Neural progenitor cell (in vitro differentiated cells): Measurements from ENCODE around the gene ZNF469.

ENCODE experiments used
- EZH2 ChIP-seq: fragments of 200-600 bp; sonication (generic); IDR thresholded peaks from 2 replicates; pipeline ENCODE4 v1.6.1; 2017; ENCODE audit warnings: antibody characterized with exemption, mild to moderate bottlenecking, moderate library complexity
- EZH2phosphoT487 ChIP-seq: fragments of 200-600 bp; sonication (generic); IDR thresholded peaks from 2 replicates; pipeline ENCODE4 v1.6.1; 2017; ENCODE audit warnings: antibody characterized with exemption
- TF ChIP-seq, protein P1 (sequence below): fragments of 200-600 bp; sonication (generic); IDR thresholded peaks from 2 replicates; pipeline ENCODE4 v1.5.1; 2017; ENCODE audit warnings: antibody characterized with exemption, mild to moderate bottlenecking

DNA sequence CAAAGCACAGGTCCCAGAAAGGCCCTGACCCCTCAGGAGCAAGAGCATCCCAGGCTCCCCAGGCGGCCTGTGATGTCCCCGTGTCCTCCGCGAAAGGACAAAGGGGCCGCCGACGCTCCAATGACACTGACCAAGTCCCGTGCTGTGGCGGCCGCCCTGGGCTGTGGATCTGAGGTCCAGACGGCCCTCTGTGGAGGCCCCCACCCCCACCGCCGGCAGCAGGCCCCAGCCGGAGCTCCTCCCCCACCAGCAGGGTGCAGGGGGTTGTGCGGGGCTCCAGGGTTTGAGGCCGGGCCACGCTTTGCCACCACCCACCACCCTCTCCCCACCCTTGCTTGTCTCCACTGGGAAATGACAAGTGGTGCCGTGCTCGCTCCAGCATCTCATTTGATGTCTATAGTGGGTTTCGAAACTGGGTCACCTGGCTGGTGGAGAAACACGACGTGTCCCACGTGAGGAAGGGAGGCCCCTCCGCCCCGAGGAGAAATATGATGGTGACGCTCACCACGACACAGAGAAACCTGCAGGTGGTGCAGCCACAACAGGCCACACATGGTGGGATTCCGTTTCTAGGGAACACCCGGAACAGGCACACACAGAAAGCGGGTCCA is 31.2 kb upstream of the ZNF469 start:
- TF ChIP-seq EZH2 (no peak), EZH2phosphoT487 (no peak)
- TF ChIP-seq, protein P1, sequence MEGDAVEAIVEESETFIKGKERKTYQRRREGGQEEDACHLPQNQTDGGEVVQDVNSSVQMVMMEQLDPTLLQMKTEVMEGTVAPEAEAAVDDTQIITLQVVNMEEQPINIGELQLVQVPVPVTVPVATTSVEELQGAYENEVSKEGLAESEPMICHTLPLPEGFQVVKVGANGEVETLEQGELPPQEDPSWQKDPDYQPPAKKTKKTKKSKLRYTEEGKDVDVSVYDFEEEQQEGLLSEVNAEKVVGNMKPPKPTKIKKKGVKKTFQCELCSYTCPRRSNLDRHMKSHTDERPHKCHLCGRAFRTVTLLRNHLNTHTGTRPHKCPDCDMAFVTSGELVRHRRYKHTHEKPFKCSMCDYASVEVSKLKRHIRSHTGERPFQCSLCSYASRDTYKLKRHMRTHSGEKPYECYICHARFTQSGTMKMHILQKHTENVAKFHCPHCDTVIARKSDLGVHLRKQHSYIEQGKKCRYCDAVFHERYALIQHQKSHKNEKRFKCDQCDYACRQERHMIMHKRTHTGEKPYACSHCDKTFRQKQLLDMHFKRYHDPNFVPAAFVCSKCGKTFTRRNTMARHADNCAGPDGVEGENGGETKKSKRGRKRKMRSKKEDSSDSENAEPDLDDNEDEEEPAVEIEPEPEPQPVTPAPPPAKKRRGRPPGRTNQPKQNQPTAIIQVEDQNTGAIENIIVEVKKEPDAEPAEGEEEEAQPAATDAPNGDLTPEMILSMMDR: no peak
